H1 (cell line): ENCODE results near the gene HTRA1. TPM values are rescaled to one million over a fixed set of nuclear protein-coding genes. Genes with fewer than 3 reads are reported as not detected.

Source experiments
- CTCF ChIA-PET: fragments of 300-600 bp; sonication (Branson Sonifier 250); formaldehyde crosslinking; loops from one replicate; lab custom pipeline; 2021; ENCODE audit not compliant: partially characterized antibody; lab: Charles Lee
- POLR2A ChIA-PET: fragments of 300-600 bp; sonication (Branson Sonifier 250); formaldehyde crosslinking; loops from one replicate; lab custom pipeline; 2021; ENCODE audit warnings: inconsistent platforms; ENCODE audit not compliant: partially characterized antibody; lab: Charles Lee
- DNase-seq, 2 experiments: peaks; one replicate each; pipeline versions ENCODE4 v3.0.0 to v3.0.0-alpha.2; 2010 to 2022; ENCODE audit warnings: low spot score in 2 of 2, low read depth in 1 of 2, mixed read lengths in 1 of 2
- FAIRE-seq: peaks from 2 replicates; lab custom pipeline; 2011; peaks lifted over from hg19 to GRCh38; lab: Jason Lieb, UNC
- H2AFZ ChIP-seq: 2 replicates; pipeline ENCODE4 v1.8.1; 2012; ENCODE audit warnings: low read length, inconsistent platforms
- H2AK5ac ChIP-seq: 2 replicates; pipeline ENCODE4 v1.6.1; 2013; ENCODE audit warnings: low read depth, low read length
- H2BK120ac ChIP-seq: replicated peaks from 2 replicates; pipeline ENCODE3; 2013; ENCODE audit warnings: low read depth, low read length, inconsistent platforms
- H2BK12ac ChIP-seq: 2 replicates; pipeline ENCODE4 v1.6.1; 2013; ENCODE audit warnings: low read depth, low read length
- H2BK15ac ChIP-seq: 2 replicates; pipeline ENCODE4 v1.6.1; 2013; ENCODE audit warnings: low read length
- H2BK20ac ChIP-seq: 2 replicates; pipeline ENCODE4 v1.6.1; 2013; ENCODE audit warnings: low read length
- H2BK5ac ChIP-seq: 2 replicates; pipeline ENCODE4 v1.6.1; 2013; ENCODE audit warnings: low read depth, low read length
- H3K14ac ChIP-seq: 2 replicates; pipeline ENCODE4 v1.6.1; 2013; ENCODE audit warnings: inconsistent platforms; ENCODE audit not compliant: insufficient read length
- H3K18ac ChIP-seq: 2 replicates; pipeline ENCODE4 v1.6.1; 2013; ENCODE audit warnings: low read length; ENCODE audit errors: extremely low read depth
- H3K23ac ChIP-seq: 2 replicates; pipeline ENCODE4 v1.6.1; 2013; ENCODE audit warnings: inconsistent platforms; ENCODE audit not compliant: insufficient read length
- H3K23me2 ChIP-seq: 2 replicates; pipeline ENCODE4 v1.6.1; 2013; ENCODE audit warnings: low read depth, low read length
- H3K27ac ChIP-seq: 2 replicates; pipeline ENCODE4 v1.6.1; 2011; ENCODE audit warnings: low read depth, low read length, inconsistent platforms
- H3K27me3 ChIP-seq, 4 experiments: replicated peaks in 1 of 4; 1 replicate in 1 of 4; 2 replicates in 3 of 4; pipeline versions ENCODE4 v1.6.1 to v1.8.1; 2011 to 2013; ENCODE audit warnings: low read length in 3 of 4, mild to moderate bottlenecking in 3 of 4, inconsistent platforms in 2 of 4, mixed read lengths in 2 of 4, moderate library complexity in 1 of 4; ENCODE audit not compliant: control insufficient read depth in 3 of 4, insufficient read depth in 3 of 4; ENCODE audit errors: extremely low read depth in 1 of 4
- H3K36me3 ChIP-seq, 4 experiments: 2 replicates each; pipeline versions ENCODE4 v1.6.1 to v1.8.1; 2011 to 2013; ENCODE audit warnings: mild to moderate bottlenecking in 4 of 4, low read length in 3 of 4, moderate library complexity in 2 of 4, control low read depth in 1 of 4, inconsistent platforms in 1 of 4; ENCODE audit not compliant: insufficient read depth in 4 of 4, control insufficient read depth in 2 of 4
- H3K4ac ChIP-seq: replicated peaks from 2 replicates; pipeline ENCODE3; 2013; ENCODE audit warnings: low read length, low read depth, mixed read lengths, inconsistent platforms; ENCODE audit not compliant: insufficient read length
- H3K4me1 ChIP-seq, 4 experiments: replicated peaks in 1 of 4; 1 replicate in 1 of 4; 2 replicates in 3 of 4; pipeline versions ENCODE4 v1.6.1 to v1.8.1; 2011 to 2013; ENCODE audit warnings: low read length in 3 of 4, inconsistent platforms in 2 of 4, mixed read lengths in 1 of 4; ENCODE audit not compliant: insufficient read depth in 4 of 4, control insufficient read depth in 3 of 4
- H3K4me2 ChIP-seq, 2 experiments: 2 replicates each; pipeline versions ENCODE4 v1.6.1 to v1.8.1; 2011 to 2013; ENCODE audit warnings: low read depth in 2 of 2, low read length in 2 of 2, control low read depth in 1 of 2, inconsistent platforms in 1 of 2, mild to moderate bottlenecking in 1 of 2; ENCODE audit not compliant: insufficient read depth in 1 of 2
- H3K4me3 ChIP-seq, 4 experiments: fragments of 200-600, 300-600 bp in 1 of 4; sonication (generic), shearing (Covaris generic), sonication (Bioruptor Twin) in 1 of 4; 2 replicates each; pipeline versions ENCODE4 v1.5.1 to v1.8.1; 2011 to 2016; ENCODE audit warnings: low read length in 4 of 4, low read depth in 3 of 4, control low read depth in 2 of 4, inconsistent platforms in 2 of 4, mild to moderate bottlenecking in 2 of 4, mixed read lengths in 1 of 4, moderate library complexity in 1 of 4; ENCODE audit not compliant: insufficient read depth in 2 of 4; ENCODE audit errors: extremely low read depth in 1 of 4
- H3K56ac ChIP-seq: replicated peaks from 2 replicates; pipeline ENCODE3; 2013; ENCODE audit warnings: low read depth, mild to moderate bottlenecking, mixed read lengths, low read length, inconsistent platforms; ENCODE audit not compliant: insufficient read length
- H3K79me1 ChIP-seq: 2 replicates; pipeline ENCODE4 v1.6.1; 2013; ENCODE audit warnings: low read depth, low read length, control low read depth
- H3K79me2 ChIP-seq, 2 experiments: 2 replicates each; pipeline versions ENCODE4 v1.6.1 to v1.8.1; 2012 to 2013; ENCODE audit warnings: low read length in 2 of 2, mild to moderate bottlenecking in 2 of 2, inconsistent platforms in 1 of 2; ENCODE audit not compliant: insufficient read depth in 2 of 2, control insufficient read depth in 1 of 2
- H3K9ac ChIP-seq, 4 experiments: replicated peaks in 1 of 4; 1 replicate in 1 of 4; 2 replicates in 3 of 4; pipeline versions ENCODE4 v1.6.1 to v1.8.1; 2011 to 2013; ENCODE audit warnings: low read depth in 3 of 4, low read length in 3 of 4, control low read depth in 2 of 4, mild to moderate bottlenecking in 2 of 4, moderate library complexity in 2 of 4, inconsistent platforms in 1 of 4; ENCODE audit errors: extremely low read depth in 1 of 4
- H3K9me3 ChIP-seq, 2 experiments: 2 replicates each; pipeline versions ENCODE4 v1.6.1 to v1.8.1; 2012 to 2013; ENCODE audit warnings: mild to moderate bottlenecking in 2 of 2, moderate library complexity in 2 of 2, control low read depth in 1 of 2, inconsistent platforms in 1 of 2, low read depth in 1 of 2, low read length in 1 of 2, mixed read lengths in 1 of 2; ENCODE audit not compliant: insufficient read depth in 2 of 2
- H4K20me1 ChIP-seq, 2 experiments: replicated peaks in 1 of 2; 2 replicates each; pipeline versions ENCODE3 to v1.8.1; 2011 to 2013; ENCODE audit warnings: inconsistent platforms in 2 of 2, low read length in 2 of 2, mild to moderate bottlenecking in 1 of 2; ENCODE audit not compliant: insufficient read depth in 2 of 2, control insufficient read depth in 1 of 2
- H4K5ac ChIP-seq: 2 replicates; pipeline ENCODE4 v1.6.1; 2013; ENCODE audit warnings: low read length, low read depth, mixed read lengths, inconsistent platforms; ENCODE audit not compliant: insufficient read length
- H4K8ac ChIP-seq: 2 replicates; pipeline ENCODE4 v1.8.0; 2013; ENCODE audit warnings: mild to moderate bottlenecking, moderate library complexity, low read length, inconsistent platforms; ENCODE audit not compliant: insufficient read depth; ENCODE audit errors: extremely low read depth
- H4K91ac ChIP-seq: replicated peaks from 2 replicates; pipeline ENCODE3; 2013; ENCODE audit warnings: low read length, mixed read lengths, inconsistent platforms; ENCODE audit not compliant: insufficient read length
- YY1 ChIP-seq: IDR thresholded peaks from 2 replicates; pipeline ENCODE4 v1.6.1; 2011; ENCODE audit warnings: low read depth, mild to moderate bottlenecking, low read length
- WGBS, 2 experiments: shearing (Covaris generic) in 1 of 2; methylation state at CpG; one replicate each; pipeline versions ENCODE4 v1.1.6 to v1.1.7; 2013 to 2015; ENCODE audit warnings: low lambda C conversion rate in 2 of 2, mixed read lengths in 2 of 2, inconsistent platforms in 1 of 2, low coverage in 1 of 2, missing lambda C conversion rate in 1 of 2; ENCODE audit not compliant: insufficient replicate concordance in 2 of 2, insufficient coverage in 1 of 2, insufficient read length in 1 of 2; ENCODE audit errors: extremely low coverage in 1 of 2, missing lambda C conversion rate in 1 of 2; 5-methylcytosine and 5-hydroxymethylcytosine counted together
- polyA plus RNA-seq, 7 experiments: library from polyadenylated mRNA; depleted of rRNA in 3 of 7; stranded (reverse) in 5 of 7; unstranded in 2 of 7; fragments of >200 nt in 5 of 7; fragments of 200-250 nt in 2 of 7; gene quantifications; 1 replicate in 5 of 7; 2 replicates in 1 of 7; 4 replicates in 1 of 7; pipeline versions ENCODE4 v1.2.1 to v1.2.3, GENCODE V29; 2011 to 2013; ENCODE audit warnings: missing spikeins in 2 of 7, mixed read lengths in 2 of 7
- total RNA-seq: library from RNA; stranded (reverse); fragmentation: NEBNext Ultra II Directional; extraction: Animal tissue kit (Norgen Biotek cat#: 25700); gene quantifications from 2 replicates; pipeline ENCODE4 v1.2.1, GENCODE V29; 2021
- TF ChIP-seq, protein P1 (sequence below): IDR thresholded peaks from 2 replicates; pipeline ENCODE4 v1.6.1; 2012; ENCODE audit warnings: inconsistent platforms

The HTRA1 gene
- total and polyA plus RNA-seq, 2 of the 8 experiments (the other 6 are each of a cell fraction or from before 2014, with no cell fraction given), result 15.8 to 20.1 TPM

DNA sequence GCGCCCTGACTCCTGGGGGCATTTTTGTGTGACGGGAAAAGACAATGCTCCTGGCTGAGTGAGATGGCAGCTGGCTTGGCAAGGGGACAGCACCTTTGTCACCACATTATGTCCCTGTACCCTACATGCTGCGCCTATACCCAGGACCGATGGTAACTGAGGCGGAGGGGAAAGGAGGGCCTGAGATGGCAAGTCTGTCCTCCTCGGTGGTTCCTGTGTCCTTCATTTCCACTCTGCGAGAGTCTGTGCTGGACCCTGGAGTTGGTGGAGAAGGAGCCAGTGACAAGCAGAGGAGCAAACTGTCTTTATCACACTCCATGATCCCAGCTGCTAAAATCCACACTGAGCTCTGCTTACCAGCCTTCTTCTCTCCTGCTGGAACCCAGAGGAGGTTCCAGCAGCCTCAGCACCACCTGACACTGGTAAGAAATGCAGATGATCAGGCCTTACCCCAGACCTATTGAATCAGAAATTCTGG, 6.7 kb upstream of the HTRA1 start, which contains the start of gene ARMS2:
Gene ARMS2 (plus strand): TSS at position 51 of the 478 bp plus-strand sequence. CDS start 75 bp downstream, at position 126.
- Histone ChIP-seq H2AK5ac (no peak within 1 kb of the TSS), H2AFZ (no peak within 1 kb of the TSS), H4K8ac (peak within 1 kb of the TSS; percentile 53), H2BK120ac (no peak within 1 kb of the TSS), H3K56ac (no peak within 1 kb of the TSS), H4K20me1 (no peaks in the 10 kb centered on the region), H3K79me2 (no peaks in the 10 kb centered on the region), H3K4me2 (no peak within 1 kb of the TSS), H2BK20ac (no peak within 1 kb of the TSS), H3K14ac (no peak within 1 kb of the TSS), H3K4ac (no peak within 1 kb of the TSS), H4K5ac (no peak within 1 kb of the TSS), H3K27ac (no peak within 1 kb of the TSS), H4K91ac (no peak within 1 kb of the TSS), H2BK15ac (no peak within 1 kb of the TSS), H3K4me3 (no peak within 1 kb of the TSS), H3K23ac (no peak within 1 kb of the TSS), H3K27me3 (peaks cover 0 to 4% (median 3%) of the 10 kb centered on the region in 4 experiments; a peak in 6 of 7 replicates), H3K4me1 (peaks cover 0 to 5% (median 2%) of the 10 kb centered on the region in 4 experiments; a peak in 5 of 7 replicates), H3K18ac (no peak within 1 kb of the TSS), H3K23me2 (no peaks in the 10 kb centered on the region), H3K9me3 (0 out of 4 replicates have a peak, but pooled peaks cover 0 to 2% of the 10 kb centered on the region in 2 experiments), H2BK5ac (no peak within 1 kb of the TSS), H2BK12ac (no peak within 1 kb of the TSS), H3K36me3 (no peaks in the 10 kb centered on the region), H3K9ac (no peak within 1 kb of the TSS), H3K79me1 (no peaks in the 10 kb centered on the region)
- ChIA-PET CTCF (interaction anchor here (0.8 to 1.7 kb wide), 5 partner anchors 18 to 194 kb away, joined by 3 to 4 read pairs (median 4); no protein-coding TSS in a partner anchor), POLR2A (no interaction called here)
- 75% methylated on average over 7 of the region's 7 CpGs; no CpG with 5 or more reads in 1 of the 2 experiments for WGBS, 2 experiments
- FAIRE-seq (no peak), DNase-seq (peak in 1 of 2 experiments; percentile 43)
- TF ChIP-seq YY1, result no peak
- TF ChIP-seq, protein P1, sequence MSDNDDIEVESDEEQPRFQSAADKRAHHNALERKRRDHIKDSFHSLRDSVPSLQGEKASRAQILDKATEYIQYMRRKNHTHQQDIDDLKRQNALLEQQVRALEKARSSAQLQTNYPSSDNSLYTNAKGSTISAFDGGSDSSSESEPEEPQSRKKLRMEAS, result no peak
